Measurements from ENCODE around the gene ALDH4A1.
"Not testable (repeated sequence)": the region's sequence is repeated elsewhere in the genome, so short reads cannot be mapped to it uniquely, and the experiment has no call there.

Gene ALDH4A1

GRCh38 chr1:18832319-18832718 lies 70.0 kb downstream of the ALDH4A1 start:
- not testable (repeated sequence) for DNase-seq

GRCh38 chr1:18831656-18832055 lies 70.7 kb downstream of the ALDH4A1 start:
- DNase-seq = no peak

- DNase-seq = no peak
Observed at GRCh38 chr1:18830596-18830995, 71.8 kb downstream of the ALDH4A1 start.

GRCh38 chr1:18829671-18830070 lies 72.7 kb downstream of the ALDH4A1 start:
- DNase-seq = no peak

GRCh38 chr1:18828224-18828623 lies 74.1 kb downstream of the ALDH4A1 start:
- DNase-seq = no peak

GRCh38 chr1:18823438-18823837 lies 78.9 kb downstream of the ALDH4A1 start:
- DNase-seq = no peak

Measured in activated CD4-positive, alpha-beta T cell treated with anti-CD3 and anti-CD28 coated beads for 4 hours (primary cell).